SH-SY5Y (cell line): Measurements from ENCODE around the gene TCTN3.

Experiments used
- GATA2 ChIP-seq: IDR thresholded peaks from 2 replicates; pipeline ENCODE4 v1.6.1; 2011; ENCODE audit warnings: mild to moderate bottlenecking, low read depth, low read length
- GATA3 ChIP-seq: IDR thresholded peaks from 2 replicates; pipeline ENCODE4 v1.6.1; 2011; ENCODE audit warnings: low read depth, mild to moderate bottlenecking, low read length, moderate library complexity

DNA sequence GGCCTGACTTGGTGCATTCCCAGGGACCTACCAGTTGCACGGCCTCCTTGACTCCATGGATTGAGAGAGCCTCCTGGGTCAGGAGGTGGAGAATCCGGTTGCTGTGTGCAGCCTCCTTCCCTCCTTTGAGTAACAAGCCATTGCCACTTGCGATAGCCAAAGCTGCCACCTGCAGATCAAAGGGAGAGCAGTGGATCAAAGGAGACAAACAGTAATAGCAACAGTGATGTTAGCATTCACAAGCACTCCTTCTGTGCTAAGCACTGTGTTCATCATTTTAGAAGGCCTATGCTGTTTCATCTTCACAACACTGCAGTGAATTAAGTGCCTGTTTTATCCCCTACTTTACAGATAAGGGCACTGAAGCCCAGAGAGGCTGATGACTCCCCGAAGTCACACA, 77.3 kb downstream of the TCTN3 start:
- TF ChIP-seq GATA3 (no peak), GATA2 (no peak)
